ENCODE measurements around the gene ADAMTS12. TPM values are rescaled to one million over a fixed set of nuclear protein-coding genes. Genes with fewer than 3 reads are reported as not detected.
"Not testable (repeated sequence)": the region's sequence is repeated elsewhere in the genome, so short reads cannot be mapped to it uniquely, and the experiment has no call there.

Gene ADAMTS12
- total RNA-seq, 1 donor from 2014 or later, result 2.3 TPM

GRCh38 chr5:33530183-33531036, 361.4 kb downstream of the ADAMTS12 start:
- DNase-seq (ENCODE audit: low read depth), result no peak

- no peak for DNase-seq (ENCODE audit: low read depth)
These were observed 364.1 kb downstream of the ADAMTS12 start for GRCh38 chr5:33527696-33528095.

- no peak for DNase-seq (ENCODE audit: low read depth)
These were observed 365.0 kb downstream of the ADAMTS12 start for GRCh38 chr5:33526755-33527154.

GRCh38 chr5:33524476-33524875, 367.3 kb downstream of the ADAMTS12 start:
- peak; percentile 43 for DNase-seq (ENCODE audit: low read depth)

GRCh38 chr5:33523208-33523771, 368.5 kb downstream of the ADAMTS12 start:
- DNase-seq (ENCODE audit: low read depth), result no peak

GRCh38 chr5:33516421-33516820, 375.4 kb downstream of the ADAMTS12 start:
- no peak for DNase-seq (ENCODE audit: low read depth)

- DNase-seq (ENCODE audit: low read depth), result not testable (repeated sequence)
These were observed 376.4 kb downstream of the ADAMTS12 start for GRCh38 chr5:33515366-33515765.

- no peak for DNase-seq (ENCODE audit: low read depth)
These were observed 378.2 kb downstream of the ADAMTS12 start for GRCh38 chr5:33513462-33514185.

- no peak for DNase-seq (ENCODE audit: low read depth)
These were observed 382.8 kb downstream of the ADAMTS12 start for GRCh38 chr5:33509036-33509435.

GRCh38 chr5:33507426-33507825, 384.4 kb downstream of the ADAMTS12 start:
- DNase-seq (ENCODE audit: low read depth), result no peak

GRCh38 chr5:33504570-33504969, 387.2 kb downstream of the ADAMTS12 start:
- DNase-seq (ENCODE audit: low read depth), result no peak

- DNase-seq (ENCODE audit: low read depth), result no peak
These were observed 389.9 kb downstream of the ADAMTS12 start for GRCh38 chr5:33501899-33502298.

GRCh38 chr5:33501260-33501659, 390.5 kb downstream of the ADAMTS12 start:
- no peak for DNase-seq (ENCODE audit: low read depth)

- DNase-seq (ENCODE audit: low read depth), result no peak
These were observed 397.3 kb downstream of the ADAMTS12 start for GRCh38 chr5:33494466-33494865.

GRCh38 chr5:33491941-33492340, 399.8 kb downstream of the ADAMTS12 start:
- DNase-seq (ENCODE audit: low read depth), result peak; percentile 72

- no peak for DNase-seq (ENCODE audit: low read depth)
These were observed 401.6 kb downstream of the ADAMTS12 start for GRCh38 chr5:33490071-33490665.

GRCh38 chr5:33489481-33490067, 402.2 kb downstream of the ADAMTS12 start:
- DNase-seq (ENCODE audit: low read depth), result no peak

- DNase-seq (ENCODE audit: low read depth), result no peak
These were observed 403.0 kb downstream of the ADAMTS12 start for GRCh38 chr5:33488558-33489355.

GRCh38 chr5:33487236-33487635, 404.6 kb downstream of the ADAMTS12 start:
- no peak for DNase-seq (ENCODE audit: low read depth)

- DNase-seq (ENCODE audit: low read depth), result no peak
These were observed 409.5 kb downstream of the ADAMTS12 start for GRCh38 chr5:33482335-33482734.

GRCh38 chr5:33480876-33481275, 410.9 kb downstream of the ADAMTS12 start:
- no peak for DNase-seq (ENCODE audit: low read depth)
